Stimulated activated CD8-positive, alpha-beta memory T cell treated with anti-CD3 and anti-CD28 coated beads, Interleukin-15, amount 100 ng/mL, for 48 hours (primary cell): ENCODE measurements around the gene TNNT3.
"Not testable (repeated sequence)": the region's sequence is repeated elsewhere in the genome, so short reads cannot be mapped to it uniquely, and the experiment has no call there.

Experiments used
- DNase-seq, 2 donors: peaks; one replicate each; pipeline ENCODE4 v3.0.0-alpha.2; 2020; ENCODE audit warnings: low read depth in 2 of 2

Gene TNNT3

GRCh38 chr11:1935156-1936071, 15.9 kb downstream of the TNNT3 start:
- no peak for DNase-seq

DNA sequence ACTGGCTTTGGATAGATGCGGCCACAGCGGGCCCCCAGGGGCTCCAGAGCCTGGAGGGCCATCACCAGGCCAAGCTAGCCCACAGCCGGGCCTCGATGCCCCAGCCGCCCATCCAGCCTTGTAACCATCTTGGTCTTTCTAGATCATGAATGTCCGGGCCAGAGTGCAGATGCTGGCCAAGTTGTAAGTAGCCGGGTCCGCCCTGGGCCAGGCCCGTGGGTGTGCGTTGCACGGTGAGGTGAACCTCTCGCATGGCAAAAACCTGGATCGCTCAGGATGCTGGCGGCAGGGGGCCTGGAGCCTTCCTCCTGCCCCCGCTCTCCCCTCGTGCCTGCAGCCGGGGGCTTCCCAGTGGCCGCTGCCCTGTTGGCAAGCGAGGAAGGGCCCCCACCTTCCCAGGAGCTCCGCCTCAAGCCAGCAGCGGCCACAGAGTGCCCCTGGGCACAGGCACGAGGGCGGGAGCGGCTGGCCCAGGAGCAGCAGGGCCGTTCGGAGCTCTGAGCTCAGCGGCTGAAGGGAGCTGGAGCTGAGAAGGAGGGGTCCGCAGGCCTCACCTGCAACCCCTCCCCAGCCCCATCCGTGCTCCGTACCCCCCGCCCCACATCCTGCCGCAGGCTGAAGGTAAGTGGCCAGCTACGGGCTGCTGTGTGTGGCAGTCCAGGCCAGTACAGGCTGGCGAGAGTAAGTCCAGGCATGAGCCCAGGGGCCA, 16.7 kb downstream of the TNNT3 start:
- no peak for DNase-seq

DNA sequence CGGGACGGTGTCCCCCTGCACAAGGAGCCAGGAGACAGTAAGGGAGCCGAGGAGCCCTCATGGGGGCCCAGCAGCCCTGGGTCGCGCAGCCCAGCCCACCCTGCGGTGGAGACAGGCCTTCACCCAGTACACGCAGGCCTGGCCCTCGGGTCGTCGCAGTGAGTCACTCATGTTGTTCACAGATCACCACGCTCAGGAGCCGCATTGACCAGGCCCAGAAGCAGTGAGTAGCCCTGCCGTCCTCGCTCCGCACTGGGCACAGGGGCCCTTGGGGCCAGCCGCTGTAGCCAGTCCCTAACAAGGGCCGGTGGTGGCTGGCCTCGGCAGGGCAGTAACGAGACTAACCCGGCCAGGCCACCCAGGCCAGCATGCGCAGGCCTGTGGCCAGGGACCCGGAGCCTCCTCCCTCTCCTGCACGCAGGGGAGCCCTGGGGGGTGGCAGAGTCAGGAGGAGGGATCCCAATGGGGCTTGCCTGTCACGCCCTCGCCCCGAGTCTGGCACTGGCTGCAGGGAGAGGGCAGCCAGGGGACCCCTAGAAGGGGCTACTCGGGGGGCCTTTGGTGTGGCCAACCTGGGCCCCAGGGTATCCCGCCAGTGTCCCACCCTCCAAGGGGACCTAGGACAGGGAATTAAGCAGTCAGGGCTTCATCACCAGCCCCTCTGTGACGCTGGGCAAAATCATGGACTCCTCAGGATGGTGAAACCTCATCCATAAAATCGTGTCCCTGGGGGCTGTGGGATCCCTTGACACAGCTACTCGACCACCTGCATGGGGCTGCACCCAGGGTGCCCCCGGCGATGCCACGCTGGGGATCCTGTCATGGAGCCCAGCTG, 17.5 kb downstream of the TNNT3 start:
- no peak for DNase-seq

- DNase-seq = no peak
Measured at GRCh38 chr11:1937616-1938342, 18.3 kb downstream of the TNNT3 start.

DNA sequence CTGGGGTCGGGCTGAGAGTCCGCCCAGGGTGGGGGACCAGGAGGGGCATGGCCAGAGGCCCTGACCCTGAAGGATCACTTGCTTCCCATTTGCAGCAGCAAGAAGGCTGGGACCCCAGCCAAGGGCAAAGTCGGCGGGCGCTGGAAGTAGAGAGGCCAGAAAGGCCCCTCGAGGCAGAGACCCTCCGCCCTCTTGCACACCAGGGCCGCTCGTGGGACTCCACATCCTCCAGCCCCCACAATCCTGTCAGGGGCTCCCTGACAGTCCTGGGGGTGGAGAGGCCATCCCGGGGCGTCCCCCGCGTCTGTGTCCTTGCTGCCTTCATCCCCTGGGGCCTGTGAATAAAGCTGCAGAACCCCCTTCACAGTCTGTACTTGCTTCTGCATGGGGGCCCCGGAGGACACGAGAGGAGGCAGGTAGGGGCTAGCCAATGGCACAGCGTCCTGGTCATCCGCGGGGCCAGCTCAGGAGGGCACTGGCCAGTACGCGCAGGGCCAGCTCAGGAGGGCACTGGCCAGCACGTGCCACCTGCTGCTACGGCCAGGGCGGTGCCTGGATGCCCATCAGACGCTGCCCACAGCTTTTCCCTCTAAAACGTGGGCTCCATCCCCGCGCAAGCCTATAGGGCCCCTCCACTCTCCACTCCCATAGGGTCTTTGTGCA, 19.0 kb downstream of the TNNT3 start:
- no peak for DNase-seq

- no peak for DNase-seq
Measured at GRCh38 chr11:1939006-1939625, 19.6 kb downstream of the TNNT3 start.

DNA sequence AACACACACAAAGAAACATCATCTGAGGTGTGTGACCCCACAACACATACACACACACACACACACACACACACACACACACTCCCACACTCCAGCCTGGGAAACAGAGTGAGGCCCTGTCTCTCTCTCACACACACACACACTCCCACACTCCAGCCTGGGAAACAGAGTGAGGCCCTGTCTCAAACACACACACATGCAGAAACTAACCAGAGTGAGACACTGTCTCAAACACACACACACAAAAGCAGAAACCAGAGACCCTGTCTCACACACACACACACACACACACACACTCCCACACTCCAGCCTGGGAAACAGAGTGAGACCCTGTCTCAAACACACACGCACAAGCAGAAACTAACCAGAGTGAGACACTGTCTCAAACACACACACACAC, 20.3 kb downstream of the TNNT3 start:
- not testable (repeated sequence) for DNase-seq

- DNase-seq = no peak
Measured at GRCh38 chr11:1942558-1943260, 23.2 kb downstream of the TNNT3 start.

GRCh38 chr11:1943576-1943975, 24.1 kb downstream of the TNNT3 start:
- DNase-seq = no peak

GRCh38 chr11:1943977-1944376, 24.5 kb downstream of the TNNT3 start:
- DNase-seq = no peak

GRCh38 chr11:1946812-1947484, 27.4 kb downstream of the TNNT3 start, which contains the start of gene MRPL23:
TSS of gene MRPL23 (plus strand) at chr11:1947332. CDS start at chr11:1947363, 31 bp downstream.
- DNase-seq = peak in 1 of 2 donors; percentile 21

- no peak for DNase-seq
Measured at GRCh38 chr11:1947592-1948237, 28.2 kb downstream of the TNNT3 start.

GRCh38 chr11:1948389-1948788, 28.9 kb downstream of the TNNT3 start:
- no peak for DNase-seq

- DNase-seq = no peak
Measured at GRCh38 chr11:1949302-1949701, 29.8 kb downstream of the TNNT3 start.

- DNase-seq = no peak
Measured at GRCh38 chr11:1949922-1950321, 30.4 kb downstream of the TNNT3 start.

DNA sequence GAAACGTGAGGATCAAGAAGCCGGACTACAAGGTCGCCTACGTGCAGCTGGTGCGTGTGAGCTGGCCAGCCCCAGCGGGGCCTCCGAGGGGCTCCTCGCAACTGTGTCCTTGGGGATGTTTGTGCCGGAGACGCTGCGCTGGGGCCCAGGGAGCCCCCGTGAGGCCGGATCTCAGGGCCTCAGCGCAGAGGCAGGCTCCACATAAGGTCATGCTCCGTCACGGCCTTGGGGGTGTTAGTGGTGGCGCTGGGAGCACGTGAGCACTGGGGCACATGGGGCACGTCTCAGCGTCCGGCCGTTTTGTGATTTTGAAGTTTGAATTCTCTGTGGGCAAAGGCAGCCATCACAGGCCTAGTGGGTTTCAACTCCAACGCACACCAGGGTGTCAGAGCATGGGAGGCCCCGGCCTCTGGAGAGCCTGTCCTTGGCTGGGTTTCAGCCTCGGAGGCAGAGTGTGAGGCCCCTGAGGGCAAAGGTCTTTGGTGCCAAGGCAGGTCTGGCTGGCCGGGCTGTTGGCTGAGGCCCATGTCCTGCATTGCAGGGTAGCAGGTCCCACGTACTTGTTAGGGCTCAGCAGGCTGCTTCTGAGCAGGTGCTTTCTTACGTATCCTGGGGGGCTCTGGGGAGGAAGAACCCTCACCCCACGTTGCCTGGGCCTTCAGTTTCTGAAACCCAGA, 33.4 kb downstream of the TNNT3 start:
- DNase-seq = no peak

DNA sequence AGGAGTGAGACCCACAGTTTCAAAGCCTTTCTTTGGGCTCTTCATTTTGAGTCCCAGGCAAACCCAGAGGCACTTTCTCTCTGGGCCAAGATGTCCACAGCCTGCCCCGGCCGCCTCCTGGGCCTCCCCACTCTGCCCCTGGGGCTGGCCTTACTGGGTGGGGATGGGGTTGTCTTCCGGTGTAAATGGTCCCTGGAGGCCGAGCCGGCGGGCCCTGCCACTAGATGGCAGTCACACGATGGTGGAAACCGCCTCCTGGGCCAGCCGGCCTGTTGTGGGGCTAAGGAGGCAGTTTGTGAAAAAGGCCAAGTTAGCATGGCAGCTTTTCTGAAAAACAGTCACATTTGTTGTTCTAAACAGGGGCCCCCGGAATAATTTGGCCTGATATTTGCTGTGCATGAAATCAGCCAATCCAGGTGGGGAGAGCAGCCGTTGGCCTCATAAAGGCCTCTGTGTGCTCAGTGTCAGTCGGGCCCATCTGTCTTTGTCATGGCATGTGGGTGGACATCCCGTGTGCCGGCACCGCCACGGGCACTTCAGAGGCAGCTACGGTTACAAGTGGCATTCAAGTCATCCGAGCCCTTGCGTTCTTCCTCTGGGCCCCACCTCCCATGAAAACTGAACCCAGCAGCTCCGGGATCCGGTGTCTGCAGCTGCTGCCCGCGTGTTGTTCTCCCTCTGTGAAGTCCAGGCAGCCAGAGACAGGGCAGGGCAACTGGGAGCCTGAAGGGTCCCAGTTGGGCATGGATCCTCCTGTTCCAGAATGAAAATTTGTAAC, 34.2 kb downstream of the TNNT3 start:
- DNase-seq = no peak
